ENCODE data around the gene RABIF. TPM values are rescaled to one million over a fixed set of nuclear protein-coding genes. Genes with fewer than 3 reads are reported as not detected.
"Not testable (repeated sequence)": the region's sequence is repeated elsewhere in the genome, so short reads cannot be mapped to it uniquely, and the experiment has no call there.

RABIF gene
- total RNA-seq, 1 donor from 2014 or later = 6.9 TPM

- DNase-seq (ENCODE audit: low spot score) = peak; percentile 56
Observed at GRCh38 chr1:202834771-202835547, 54.0 kb downstream of the RABIF start.

GRCh38 chr1:202831906-202832305 is 57.0 kb downstream of the RABIF start:
- no peak for DNase-seq (ENCODE audit: low spot score)

GRCh38 chr1:202829223-202829622 is 59.7 kb downstream of the RABIF start:
- DNase-seq (ENCODE audit: low spot score) = not testable (repeated sequence)

Other genes with a start within 250 kb of the RABIF start
- not detected for gene SYT2, start 178.7 kb downstream of the RABIF start, total RNA-seq
- gene KDM5B, start 80.7 kb downstream of the RABIF start, total RNA-seq = 139 TPM
- gene PCAT6, start 78.2 kb downstream of the RABIF start, total RNA-seq = 2.6 TPM
- gene KLHL12, start 38.1 kb upstream of the RABIF start, total RNA-seq = 35.4 TPM
- gene ADIPOR1, start 69.2 kb upstream of the RABIF start, total RNA-seq = 86.0 TPM
- 142 TPM for gene CYB5R1, start 78.1 kb upstream of the RABIF start, total RNA-seq
- gene TMEM183A, start 118.2 kb upstream of the RABIF start, total RNA-seq = 50.7 TPM
- 2.4 TPM for gene PPFIA4, start 137.3 kb upstream of the RABIF start, total RNA-seq
- gene MYOG, start 196.9 kb upstream of the RABIF start, total RNA-seq = not detected
- gene ADORA1, start 238.6 kb upstream of the RABIF start, total RNA-seq = 1.5 TPM

Data from ureter (tissue), 1 donor.